ENCODE data around the gene AP3B1.
A peak's percentile ranks its signal among the peaks of the same experiment; 100 is the strongest.

AP3B1 gene

DNA sequence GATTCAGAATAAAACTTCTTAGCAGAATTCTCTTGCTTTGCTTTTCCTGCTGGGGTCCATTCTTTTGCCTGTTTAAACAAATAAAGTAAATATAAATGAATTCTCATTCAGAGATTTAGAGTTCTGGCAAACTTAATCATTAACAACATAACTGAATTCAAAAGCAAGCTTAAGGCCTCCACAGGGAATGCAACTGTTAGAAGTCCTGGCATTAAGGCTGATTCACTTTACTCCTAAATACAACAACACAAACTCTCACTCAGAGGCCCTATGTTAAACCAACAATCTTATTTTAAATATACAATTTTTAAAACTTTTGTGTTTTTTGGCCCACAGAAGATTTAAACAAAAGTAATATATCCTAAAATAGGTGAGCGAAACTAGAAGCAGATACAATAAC lies 178.3 kb downstream of the AP3B1 start:
- TF ChIP-seq, protein P1, sequence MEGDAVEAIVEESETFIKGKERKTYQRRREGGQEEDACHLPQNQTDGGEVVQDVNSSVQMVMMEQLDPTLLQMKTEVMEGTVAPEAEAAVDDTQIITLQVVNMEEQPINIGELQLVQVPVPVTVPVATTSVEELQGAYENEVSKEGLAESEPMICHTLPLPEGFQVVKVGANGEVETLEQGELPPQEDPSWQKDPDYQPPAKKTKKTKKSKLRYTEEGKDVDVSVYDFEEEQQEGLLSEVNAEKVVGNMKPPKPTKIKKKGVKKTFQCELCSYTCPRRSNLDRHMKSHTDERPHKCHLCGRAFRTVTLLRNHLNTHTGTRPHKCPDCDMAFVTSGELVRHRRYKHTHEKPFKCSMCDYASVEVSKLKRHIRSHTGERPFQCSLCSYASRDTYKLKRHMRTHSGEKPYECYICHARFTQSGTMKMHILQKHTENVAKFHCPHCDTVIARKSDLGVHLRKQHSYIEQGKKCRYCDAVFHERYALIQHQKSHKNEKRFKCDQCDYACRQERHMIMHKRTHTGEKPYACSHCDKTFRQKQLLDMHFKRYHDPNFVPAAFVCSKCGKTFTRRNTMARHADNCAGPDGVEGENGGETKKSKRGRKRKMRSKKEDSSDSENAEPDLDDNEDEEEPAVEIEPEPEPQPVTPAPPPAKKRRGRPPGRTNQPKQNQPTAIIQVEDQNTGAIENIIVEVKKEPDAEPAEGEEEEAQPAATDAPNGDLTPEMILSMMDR (conservative IDR thresholded peaks at IDR 0.05; ENCODE audit: low read depth, low read length): no peak
- no peak overlapping the region for H3K4me3 ChIP-seq (ENCODE audit: low read depth, low read length)
- DNase-seq (ENCODE audit: low read depth): no peak

- TF ChIP-seq, protein P1 (conservative IDR thresholded peaks at IDR 0.05; ENCODE audit: low read depth, low read length): no peak
- H3K4me3 ChIP-seq (ENCODE audit: low read depth, low read length): no peak overlapping the region
- no peak for DNase-seq (ENCODE audit: low read depth)
Measured at GRCh38 chr5:78113689-78114264, 180.7 kb downstream of the AP3B1 start.

- DNase-seq (ENCODE audit: low read depth): no peak
- TF ChIP-seq, protein P1 (conservative IDR thresholded peaks at IDR 0.05; ENCODE audit: low read depth, low read length): no peak
- no peak overlapping the region for H3K4me3 ChIP-seq (ENCODE audit: low read depth, low read length)
Measured at GRCh38 chr5:78112931-78113330, 181.6 kb downstream of the AP3B1 start.

DNA sequence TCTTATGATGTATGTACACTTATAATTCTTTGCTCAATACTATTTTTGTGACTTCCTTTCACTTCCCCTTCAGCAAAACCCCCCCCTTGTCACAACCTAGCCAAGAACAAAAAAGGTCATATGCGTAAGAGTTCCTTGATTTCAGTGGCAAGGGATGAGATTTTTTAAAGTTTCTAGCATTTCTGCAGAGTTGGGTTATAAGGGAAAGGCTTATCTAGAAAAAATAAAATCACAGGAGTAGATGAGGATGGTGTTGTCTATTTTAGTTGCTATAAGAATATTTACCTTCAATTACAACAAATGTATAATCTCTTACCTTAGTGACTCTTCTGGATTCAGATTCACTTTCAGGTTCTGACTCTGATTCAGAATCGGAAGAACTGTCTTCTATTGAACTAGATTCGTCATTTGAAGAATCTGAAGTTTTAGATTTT lies 184.6 kb downstream of the AP3B1 start:
- TF ChIP-seq, protein P1 (conservative IDR thresholded peaks at IDR 0.05; ENCODE audit: low read depth, low read length): no peak
- DNase-seq (ENCODE audit: low read depth): no peak

GRCh38 chr5:78108564-78108963 lies 185.9 kb downstream of the AP3B1 start:
- DNase-seq (ENCODE audit: low read depth): no peak
- no peak overlapping the region for H3K4me3 ChIP-seq (ENCODE audit: low read depth, low read length)
- TF ChIP-seq, protein P1 (conservative IDR thresholded peaks at IDR 0.05; ENCODE audit: low read depth, low read length): no peak

More for the DNA sequence above, 184.6 kb downstream of the AP3B1 start:
- H3K4me3 ChIP-seq (ENCODE audit: low read depth, low read length): no peak overlapping the region

- DNase-seq (ENCODE audit: low read depth): no peak
- TF ChIP-seq, protein P1 (conservative IDR thresholded peaks at IDR 0.05; ENCODE audit: low read depth, low read length): no peak
- H3K4me3 ChIP-seq (ENCODE audit: low read depth, low read length): no peak overlapping the region
Measured at GRCh38 chr5:78103232-78103918, 191.1 kb downstream of the AP3B1 start.

DNA sequence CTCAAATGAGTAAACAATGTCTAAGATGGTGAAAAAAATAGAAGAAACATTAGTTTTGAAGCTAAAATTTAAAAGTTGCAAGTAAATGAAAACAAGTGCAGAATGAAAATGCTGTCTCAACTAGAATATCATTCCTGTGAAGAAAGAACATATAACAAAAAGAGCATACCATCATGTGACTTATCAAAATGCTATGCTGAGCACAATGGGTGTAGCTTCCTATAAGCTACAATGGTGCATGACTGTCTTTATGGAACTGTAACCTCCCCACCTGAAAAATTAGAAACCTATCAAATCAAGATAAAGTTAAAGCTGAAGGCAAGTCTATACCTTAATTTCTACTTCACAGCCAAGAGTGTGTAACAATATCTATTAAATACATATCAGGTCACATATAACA lies 192.0 kb downstream of the AP3B1 start:
- no peak overlapping the region for H3K4me3 ChIP-seq (ENCODE audit: low read depth, low read length)
- TF ChIP-seq, protein P1 (conservative IDR thresholded peaks at IDR 0.05; ENCODE audit: low read depth, low read length): no peak
- DNase-seq (ENCODE audit: low read depth): peak; percentile 2
